ENCODE results near the gene MAGI2.
"Not testable (repeated sequence)": the region's sequence is repeated elsewhere in the genome, so short reads cannot be mapped to it uniquely, and the experiment has no call there.

Gene MAGI2

DNA sequence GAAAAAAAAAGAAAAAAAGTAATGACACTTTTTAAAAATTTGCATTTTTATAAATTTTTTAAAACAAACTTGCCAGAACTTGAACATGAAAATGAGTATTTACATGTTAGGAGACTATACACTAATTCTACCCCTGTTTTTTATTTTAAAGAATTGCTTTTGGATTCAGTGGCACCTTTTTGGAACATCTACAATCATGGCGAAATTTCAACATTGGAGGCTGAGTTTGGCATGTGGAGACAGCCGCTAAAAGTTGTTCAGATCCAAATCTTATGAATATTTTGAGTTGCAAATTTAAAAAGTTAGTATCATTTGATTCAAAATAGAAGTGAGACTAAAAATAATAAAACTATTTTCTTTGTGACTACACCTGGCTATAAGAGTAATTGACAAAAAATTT is 804.2 kb downstream of the MAGI2 start:
- DNase-seq (ENCODE audit: low read depth, low spot score) = no peak

DNA sequence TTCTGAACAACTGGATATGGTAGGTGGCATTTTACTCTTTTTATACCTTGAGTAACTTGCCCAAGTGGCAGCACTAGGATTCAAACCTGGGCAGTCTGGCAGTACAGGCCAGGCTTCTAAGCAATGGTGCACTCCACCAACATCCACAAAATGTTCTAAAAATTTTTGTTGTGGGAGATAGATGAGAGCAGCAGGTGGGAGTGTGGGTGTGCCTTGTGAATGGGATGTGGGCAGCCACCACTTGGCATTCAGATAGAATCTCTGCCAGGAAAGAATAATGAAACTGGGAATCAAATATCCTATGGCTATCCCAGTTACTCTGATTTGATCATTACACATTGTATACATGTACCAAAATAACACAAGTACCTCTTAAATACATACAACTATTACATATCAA is 810.7 kb downstream of the MAGI2 start:
- DNase-seq (ENCODE audit: low read depth, low spot score) = no peak

DNA sequence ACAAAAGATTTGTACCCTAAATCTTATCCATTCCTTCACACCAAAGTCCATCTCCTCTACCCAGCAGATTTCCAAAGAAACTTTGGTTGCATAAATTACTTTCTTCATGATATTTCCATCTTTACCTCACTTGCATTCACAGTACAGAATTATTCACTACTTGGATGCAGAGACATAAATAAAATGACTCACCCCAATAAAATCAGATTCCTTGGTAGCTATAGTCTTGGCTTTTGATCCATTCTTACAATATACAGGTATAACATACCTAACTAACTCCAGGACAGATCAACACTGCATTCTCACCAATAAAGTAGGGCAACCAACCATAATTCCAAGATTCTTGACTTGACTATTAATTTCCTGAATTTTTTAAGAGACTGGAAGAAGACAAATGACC is 815.1 kb downstream of the MAGI2 start:
- no peak for DNase-seq (ENCODE audit: low read depth, low spot score)

DNA sequence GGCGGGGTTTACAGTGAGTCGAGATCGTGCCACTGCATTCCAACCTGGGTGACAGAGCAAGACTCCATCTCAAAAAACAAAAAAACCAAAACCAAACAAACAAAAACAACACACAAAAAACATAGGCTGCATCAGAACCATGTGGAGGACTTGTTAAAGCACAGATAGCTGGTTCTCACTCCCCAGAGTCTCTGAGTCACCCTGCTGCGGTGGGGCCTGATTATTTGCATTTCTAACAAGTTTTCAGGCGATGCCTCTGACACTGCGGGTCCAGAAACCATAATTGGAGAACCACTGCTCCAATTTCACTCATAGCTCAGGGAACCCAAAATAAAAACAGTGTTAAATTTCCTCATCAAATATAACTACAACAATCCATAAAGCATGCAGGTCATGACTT is 816.7 kb downstream of the MAGI2 start:
- DNase-seq (ENCODE audit: low read depth, low spot score) = no peak

DNA sequence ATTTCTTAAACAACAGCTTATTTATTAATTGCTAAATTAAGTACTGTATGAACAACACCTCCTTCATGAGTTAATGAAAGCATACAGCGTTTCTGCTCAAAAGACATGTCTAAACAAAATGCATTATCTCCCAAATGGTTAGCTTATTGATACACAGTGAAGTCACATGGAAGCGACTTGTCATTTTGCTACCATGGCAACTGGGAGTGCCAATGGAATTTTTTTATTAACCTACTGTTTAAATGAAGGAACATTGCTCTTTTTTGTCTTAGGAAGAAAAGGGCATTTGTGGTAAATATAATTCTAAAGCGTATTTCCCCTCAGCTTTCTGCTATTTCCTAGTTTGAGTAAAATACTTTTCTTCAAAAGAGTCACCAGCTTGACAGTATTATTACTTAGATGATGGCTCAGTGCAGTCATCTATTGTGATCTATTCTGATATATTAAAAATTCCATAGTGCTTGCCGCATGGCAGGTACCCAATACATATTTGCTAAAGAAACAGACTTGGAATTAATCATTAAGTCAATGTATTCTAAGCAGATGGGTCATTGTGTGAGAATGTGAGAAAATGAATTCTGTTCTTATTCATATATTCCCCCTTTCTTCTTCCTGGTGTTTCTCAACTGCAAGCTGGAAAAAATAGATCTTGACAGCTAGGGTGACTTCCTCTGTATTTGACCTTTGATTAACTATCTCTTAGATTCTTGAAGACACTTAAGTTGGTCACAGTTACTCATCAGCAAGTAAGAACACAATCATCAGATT is 818.3 kb downstream of the MAGI2 start:
- DNase-seq (ENCODE audit: low read depth, low spot score) = no peak

DNA sequence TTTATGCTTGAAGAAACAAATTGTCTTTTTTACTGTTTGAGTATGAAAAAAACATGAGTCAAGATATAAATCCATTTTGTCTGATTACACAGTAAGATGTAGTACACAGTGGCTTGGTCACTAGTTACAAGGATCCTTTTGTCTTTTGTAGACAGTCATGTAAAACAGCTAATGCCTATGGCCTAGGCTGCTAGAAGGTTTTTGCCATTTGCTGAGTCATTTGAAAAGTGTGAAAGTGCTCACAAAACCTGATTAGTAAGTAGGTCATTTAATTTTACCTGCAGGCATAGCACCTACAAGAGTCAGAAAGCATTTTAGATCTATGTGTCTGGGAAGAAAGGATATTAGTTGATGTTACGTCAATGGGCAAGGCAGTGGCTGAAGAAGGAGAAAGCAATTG is 819.4 kb downstream of the MAGI2 start:
- DNase-seq (ENCODE audit: low read depth, low spot score) = no peak

DNA sequence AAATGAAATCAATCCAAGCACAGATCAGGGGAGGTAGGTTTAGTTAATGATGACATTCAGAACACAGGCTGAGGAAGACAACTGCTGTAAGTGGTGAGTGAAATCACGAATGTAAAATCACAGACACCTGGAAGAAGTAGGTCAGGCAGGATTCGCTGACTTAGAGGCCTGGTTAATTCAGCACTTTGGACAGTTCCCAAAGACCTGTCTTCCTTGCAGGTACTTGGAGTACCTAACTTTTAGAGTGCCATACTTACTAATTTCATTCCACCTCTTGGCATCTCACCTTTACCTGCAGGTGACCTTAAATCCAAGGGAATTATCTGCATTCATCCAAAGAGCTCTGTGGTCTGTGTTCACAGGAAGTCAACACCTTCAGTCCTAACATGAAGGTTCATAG is 832.5 kb downstream of the MAGI2 start:
- DNase-seq (ENCODE audit: low read depth, low spot score) = peak; percentile 44

DNA sequence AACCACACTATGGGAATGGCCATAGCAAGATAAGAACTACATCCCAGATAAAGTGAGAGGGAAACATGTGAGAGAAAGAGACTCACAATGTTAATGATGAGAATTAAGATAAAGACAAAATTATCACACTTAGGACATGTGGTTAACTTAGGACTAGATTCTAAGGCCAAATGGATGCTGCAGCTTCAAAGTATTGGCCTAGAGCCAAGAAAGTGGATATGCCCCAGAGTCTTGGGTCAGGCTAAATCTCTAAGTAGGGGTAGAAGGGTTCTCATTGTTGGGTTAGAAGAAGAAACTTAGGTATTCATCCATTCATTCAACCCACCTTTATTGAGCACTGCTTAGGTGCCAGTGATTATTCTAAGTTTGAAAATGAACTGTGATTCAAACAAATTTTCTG is 836.9 kb downstream of the MAGI2 start:
- DNase-seq (ENCODE audit: low read depth, low spot score) = no peak

DNA sequence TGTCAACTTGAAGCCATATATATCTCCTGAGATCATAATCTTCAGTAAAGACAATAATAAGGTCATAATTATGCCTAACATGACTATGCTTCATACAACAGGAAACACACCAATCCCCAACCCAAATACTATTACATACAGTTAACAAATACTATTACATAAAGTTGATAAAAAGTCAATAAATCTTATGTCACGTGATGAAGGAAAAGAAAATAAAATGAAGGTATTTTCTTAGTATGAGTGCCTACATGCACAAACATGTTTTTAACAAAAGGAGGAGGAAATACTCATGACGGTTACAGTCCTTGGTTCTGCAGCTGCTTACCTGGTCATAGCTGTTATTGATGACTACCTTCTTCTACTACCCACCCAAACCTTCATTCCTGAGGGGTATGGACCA is 844.2 kb downstream of the MAGI2 start:
- DNase-seq (ENCODE audit: low read depth, low spot score) = no peak

DNA sequence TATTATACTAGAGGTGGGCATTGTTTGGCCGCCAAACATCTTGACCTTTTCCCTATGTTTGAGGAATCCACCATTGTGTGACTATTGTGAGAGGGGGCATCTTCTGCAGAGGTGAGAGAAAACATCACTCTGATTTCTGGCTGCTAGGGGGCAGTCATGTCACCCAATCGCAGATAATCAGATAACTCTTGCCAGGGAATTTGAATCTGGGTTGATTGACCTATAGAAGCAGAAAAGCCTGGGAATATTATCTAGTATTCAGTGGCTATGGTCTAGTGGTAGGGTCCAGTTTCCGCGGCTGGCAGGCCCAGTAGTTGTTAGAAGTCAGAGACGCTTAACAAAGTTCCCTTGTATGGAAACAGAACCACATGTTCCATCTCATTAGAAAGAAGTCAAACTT is 846.4 kb downstream of the MAGI2 start:
- DNase-seq (ENCODE audit: low read depth, low spot score) = no peak

DNA sequence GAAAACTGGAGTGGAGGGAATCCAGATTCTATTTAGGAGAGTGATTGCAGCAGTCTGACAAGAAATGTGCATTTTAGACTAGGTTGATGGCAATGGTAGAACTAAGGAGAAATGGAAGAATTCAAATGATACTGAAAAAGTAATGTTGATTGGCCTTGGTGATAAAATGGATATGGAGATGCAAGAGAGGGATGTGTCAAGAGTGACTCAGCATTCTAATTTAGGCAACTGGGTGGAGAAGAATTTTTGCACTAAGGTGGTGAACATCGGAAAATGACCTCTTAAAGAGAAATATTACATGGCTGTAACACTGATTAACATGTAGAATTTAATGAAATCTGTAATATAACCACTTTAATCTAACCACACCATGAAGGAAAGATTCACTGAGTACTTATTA is 848.3 kb downstream of the MAGI2 start:
- DNase-seq (ENCODE audit: low read depth, low spot score) = no peak

DNA sequence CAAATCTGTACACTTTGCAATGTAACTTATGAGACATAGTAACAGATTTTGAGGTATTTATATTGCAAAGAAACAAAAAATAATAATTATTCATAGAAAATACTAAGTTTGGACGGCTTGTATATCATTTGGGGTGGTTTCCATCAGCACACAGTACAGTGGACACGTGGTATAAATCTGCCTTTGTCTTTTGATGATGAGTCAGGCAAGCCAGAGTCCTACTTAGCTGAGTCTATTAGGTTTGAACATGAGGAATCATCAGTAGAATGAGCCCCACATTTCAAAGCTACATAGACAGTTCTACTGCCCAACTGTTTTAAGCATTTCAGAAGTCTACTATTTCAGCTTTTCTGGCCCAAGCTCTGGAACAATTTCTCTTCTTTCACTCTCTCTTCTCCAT is 851.7 kb downstream of the MAGI2 start:
- DNase-seq (ENCODE audit: low read depth, low spot score) = no peak

DNA sequence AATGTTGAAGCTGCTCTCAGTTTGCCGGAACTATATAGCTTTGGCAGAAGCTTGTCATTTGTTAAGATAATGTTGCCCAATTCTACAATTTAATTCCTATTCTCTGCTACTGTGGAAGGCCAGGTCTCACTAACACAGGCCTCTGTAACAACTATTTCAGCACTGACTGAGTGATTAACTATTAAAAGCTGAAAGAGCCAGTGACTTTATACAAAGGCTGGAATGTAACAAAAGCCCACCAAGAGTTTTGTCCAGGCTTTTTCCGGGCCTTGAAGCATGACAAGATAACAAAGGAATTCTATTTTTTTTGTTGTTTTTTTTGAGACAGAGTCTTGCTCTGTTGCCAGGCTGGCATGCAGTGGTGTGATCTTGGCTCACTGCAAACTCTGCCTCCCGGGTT is 859.3 kb downstream of the MAGI2 start:
- DNase-seq (ENCODE audit: low read depth, low spot score) = peak; percentile 36

DNA sequence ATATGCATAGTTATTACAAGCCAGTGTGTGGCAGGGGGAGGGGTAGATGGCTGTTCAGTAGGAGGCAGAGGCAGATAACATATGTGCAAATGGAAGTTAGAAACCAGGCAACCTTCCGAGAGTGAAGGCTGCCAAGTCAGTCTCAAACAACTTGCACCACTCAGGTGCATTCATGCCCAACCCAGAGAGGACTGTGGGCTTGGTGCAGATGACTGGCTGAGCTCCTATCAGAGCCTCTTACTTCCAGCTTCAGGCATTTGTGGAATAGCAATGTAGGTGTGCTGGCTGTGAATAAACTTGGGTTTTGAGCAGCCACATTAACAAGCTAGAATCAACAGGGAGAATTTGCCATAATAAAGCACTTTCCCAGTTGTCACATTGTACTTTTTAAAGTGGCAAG is 865.1 kb downstream of the MAGI2 start:
- DNase-seq (ENCODE audit: low read depth, low spot score) = no peak

DNA sequence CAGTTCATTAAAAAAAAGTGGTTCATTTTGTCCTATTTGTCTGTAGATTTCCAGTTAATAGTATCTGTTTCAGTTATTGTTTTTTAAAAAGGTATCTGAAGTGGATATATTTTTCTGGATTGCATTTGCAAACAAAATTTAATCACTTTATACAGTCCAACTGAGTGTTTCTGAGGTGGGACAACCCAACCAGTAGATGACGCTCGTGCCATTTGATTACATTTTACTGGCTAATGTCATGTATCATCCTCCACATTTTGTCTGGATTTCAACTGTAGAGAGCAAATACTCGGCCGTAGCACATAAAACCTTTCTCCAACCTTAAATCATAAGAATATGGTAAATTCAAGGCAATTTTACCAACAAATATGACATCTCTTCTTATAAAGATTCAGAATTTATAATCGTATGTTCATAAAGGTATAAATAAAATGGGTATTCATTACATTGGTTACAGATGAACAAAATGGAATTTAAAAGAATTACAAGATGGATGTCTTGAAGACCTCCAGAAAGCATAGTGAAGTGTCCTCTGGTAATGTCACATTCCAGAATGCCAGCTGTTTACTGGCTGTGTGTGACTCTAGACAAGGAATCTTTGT is 865.9 kb downstream of the MAGI2 start:
- DNase-seq (ENCODE audit: low read depth, low spot score) = no peak

DNA sequence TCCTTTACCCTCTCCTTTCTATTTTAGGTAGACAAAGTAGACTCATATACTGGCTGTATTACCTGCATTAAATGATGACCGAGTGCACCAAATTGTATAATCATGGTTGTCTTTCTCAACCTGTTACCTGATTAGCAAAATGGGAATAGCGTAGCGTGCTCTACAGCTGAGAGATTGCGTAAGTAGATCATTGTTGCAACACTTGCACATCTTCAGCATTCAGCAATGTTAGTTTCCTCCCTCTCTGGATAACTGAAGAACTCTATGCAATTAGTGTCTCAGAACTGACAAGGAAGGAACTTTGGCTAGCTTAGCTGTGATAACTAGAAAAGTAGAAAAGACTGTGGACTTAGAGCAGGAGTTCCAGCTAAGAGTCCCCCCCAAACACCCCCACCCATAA is 867.5 kb downstream of the MAGI2 start:
- no peak for DNase-seq (ENCODE audit: low read depth, low spot score)

DNA sequence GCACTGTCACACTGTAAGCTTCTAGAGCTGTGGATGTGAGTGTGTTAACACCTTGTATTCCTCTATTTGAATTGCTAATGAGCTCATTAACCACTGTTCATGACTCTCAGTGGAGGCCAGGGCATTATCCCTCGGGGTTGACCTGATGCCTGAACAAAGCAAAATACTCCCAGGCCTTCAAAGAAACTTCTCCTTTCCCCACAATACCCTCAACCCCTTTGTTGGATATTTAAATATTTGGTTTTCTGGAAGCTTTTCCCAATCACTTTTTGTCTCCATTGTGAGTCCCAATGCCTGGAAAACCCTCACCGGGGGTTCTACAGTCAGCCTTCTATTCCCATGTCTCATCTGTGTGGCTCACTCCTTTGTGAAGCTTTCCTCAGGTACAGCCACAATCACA is 874.8 kb downstream of the MAGI2 start:
- peak; percentile 24 for DNase-seq (ENCODE audit: low read depth, low spot score)

DNA sequence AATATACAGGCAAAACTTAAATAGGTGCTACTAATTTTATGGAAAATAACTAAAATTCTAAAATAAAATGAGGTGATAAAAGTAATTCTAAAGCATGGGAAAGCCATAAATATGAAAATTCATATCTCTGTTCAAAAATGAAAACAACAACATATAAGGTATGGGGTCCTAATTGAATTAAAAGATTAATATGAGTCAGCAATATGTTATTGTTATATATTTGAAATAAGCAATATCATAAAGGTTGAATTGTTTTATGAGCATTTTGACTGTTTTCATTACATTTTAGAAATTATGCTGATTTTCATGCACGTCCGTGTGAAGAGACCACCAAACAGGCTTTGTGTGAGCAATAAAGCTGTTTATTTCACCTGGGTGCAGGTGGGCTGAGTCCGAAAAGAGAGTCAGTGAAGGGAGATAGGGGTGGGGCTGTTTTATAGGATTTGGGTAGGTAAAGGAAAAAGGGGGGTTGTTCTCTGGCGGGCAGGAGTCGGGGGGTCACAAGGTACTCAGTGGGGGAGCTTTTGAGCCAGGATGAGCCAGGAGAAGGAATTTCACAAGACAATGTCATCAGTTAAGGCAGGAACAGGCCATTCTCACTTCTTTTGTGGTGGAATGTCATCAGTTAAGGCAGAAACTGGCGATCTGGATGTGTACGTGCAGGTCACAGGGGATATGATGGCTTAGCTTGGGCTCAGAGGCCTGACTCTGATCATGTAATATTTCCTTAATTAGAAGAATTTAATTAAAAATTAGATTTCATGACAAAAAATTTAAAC is 876.1 kb downstream of the MAGI2 start:
- DNase-seq (ENCODE audit: low read depth, low spot score) = not testable (repeated sequence)

DNA sequence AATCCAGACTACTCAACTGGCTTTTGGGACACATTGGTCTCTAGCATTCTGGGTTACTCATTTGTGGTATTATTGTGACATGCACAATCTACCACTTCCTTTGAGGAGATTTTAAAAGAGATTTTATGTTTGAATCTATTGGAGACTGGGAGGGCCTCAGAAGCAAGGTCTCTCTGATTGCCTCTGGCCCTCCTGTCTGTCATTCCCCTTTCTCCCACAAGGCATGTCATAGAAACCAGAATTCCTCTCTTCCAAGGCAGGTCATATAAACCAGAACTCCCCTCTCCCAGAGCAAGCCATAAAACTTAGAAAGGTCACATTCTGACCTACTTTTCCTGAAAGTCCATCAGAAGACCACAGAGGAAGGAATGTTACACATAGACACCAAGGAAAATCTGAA is 877.2 kb downstream of the MAGI2 start:
- peak; percentile 32 for DNase-seq (ENCODE audit: low read depth, low spot score)

DNA sequence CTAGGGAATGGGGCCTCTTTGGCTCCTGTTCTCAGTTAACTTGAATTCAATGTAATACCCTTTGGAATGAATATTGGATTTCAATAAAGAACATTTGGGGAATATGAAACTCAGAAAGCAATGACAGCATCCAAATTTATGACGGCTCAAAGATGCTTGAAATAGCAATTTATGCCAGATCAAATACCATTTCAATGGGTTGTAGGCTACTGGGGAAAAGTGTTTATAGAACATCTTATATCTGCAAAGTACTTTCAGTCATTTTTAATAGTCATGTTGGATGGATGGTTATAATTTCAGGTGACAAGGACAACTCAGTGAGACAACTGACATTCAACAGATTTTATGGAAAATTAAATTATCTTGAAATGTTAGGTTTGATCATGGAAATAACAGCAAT is 882.2 kb downstream of the MAGI2 start:
- DNase-seq (ENCODE audit: low read depth, low spot score) = no peak

DNA sequence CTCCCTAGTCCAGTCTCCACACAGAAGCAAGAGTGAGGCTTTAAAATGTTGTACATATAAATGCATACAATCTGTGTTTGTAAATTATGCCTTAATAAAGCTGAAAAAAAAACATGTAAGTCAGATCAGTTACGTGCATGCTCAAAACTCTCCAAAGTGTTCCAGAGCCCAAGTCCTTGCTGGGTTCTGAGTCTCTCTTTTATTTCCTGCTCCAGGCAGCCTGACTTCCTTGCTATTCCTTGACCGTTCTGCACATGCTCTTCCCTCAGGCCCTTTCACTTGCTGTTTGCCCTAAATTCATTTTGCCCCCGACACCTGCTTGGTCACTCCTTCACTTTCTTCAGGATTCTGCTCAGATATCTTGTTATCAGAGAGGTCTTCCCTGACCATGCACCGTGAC is 884.8 kb downstream of the MAGI2 start:
- DNase-seq (ENCODE audit: low read depth, low spot score) = no peak

DNA sequence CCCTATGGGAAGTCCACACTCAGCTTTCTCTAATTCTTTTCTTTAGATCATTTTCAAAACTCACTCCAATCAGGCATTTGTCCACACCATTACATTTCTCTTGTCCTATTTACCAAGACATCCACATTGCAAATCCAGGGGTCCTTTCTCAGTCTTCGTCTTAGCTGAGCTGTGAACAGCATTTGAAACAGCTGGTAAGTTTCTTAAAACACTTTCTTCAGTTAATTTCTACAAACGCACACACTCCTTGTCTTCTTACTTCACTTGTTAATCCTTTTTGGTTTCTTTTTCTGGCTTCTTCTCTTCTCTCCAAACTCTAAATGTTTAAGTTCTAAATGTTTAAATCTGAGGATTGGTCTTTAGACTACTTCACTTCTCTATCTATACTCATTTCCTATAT is 885.6 kb downstream of the MAGI2 start:
- no peak for DNase-seq (ENCODE audit: low read depth, low spot score)

DNA sequence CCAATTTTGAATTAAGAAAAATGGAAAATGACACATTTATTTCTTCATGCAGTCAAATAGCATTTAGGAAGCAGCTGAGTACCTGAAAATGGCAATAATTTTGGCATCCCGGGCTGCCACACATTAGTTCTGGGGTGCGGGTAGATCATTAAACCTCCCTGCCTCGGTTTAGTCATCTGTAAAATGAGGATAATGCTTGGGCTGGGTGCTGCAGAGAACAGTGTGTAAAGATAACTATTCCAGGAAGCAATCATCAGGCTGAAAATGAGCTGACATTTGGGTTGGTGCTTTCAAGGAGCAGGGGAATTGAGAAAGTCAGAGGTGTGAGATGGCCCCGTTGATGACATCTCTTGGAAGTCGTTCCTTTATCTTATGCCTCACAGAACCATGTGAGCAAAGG is 887.7 kb downstream of the MAGI2 start:
- DNase-seq (ENCODE audit: low read depth, low spot score) = no peak
